ENCODE results near the gene ADCY5. TPM values are rescaled to one million over a fixed set of nuclear protein-coding genes. Genes with fewer than 3 reads are reported as not detected.
"Not testable (repeated sequence)": the region's sequence is repeated elsewhere in the genome, so short reads cannot be mapped to it uniquely, and the experiment has no call there.

The ADCY5 gene
- total RNA-seq = not detected in 2 replicates

DNA sequence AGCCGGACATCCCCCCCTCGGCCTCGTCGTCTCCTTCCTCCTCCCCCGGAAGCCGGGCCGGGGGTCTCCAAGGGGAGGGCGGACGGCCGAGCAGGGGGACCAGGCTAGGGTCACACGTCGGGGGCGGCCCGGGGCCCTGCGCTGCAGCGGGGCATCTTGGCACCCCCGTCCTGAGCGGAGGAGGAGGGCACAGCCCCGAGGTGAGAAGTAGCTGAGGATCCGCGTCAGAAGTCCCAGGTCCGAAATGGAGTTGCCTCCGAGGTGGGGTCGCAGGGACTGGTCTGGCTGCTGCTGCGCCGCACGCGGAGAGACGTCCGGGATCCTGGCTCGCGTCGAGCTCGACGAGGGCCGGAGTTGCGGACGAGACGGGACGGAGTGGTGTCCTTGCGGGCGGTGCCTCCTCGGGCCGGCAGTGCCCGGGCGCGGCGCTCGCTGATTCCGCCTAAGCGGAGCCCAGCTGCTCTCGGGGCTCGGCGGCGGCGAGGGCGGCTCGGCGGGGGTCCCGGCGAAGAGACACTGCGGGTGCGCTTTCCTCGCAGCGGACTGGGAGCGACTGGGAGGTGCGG lies at the start of gene ADCY5:
TSS of gene ADCY5 (minus strand) at position 555 of the 566 bp plus-strand sequence. CDS start at position 10, 545 bp downstream.
- no peaks in the 10 kb centered on the region for H3K4me1 Mint-ChIP-seq (ENCODE audit: low read depth)
- no peak for DNase-seq (ENCODE audit: low spot score)
- H3K36me3 Mint-ChIP-seq (ENCODE audit: low read depth) = no peaks in the 10 kb centered on the region
- H3K9me3 Mint-ChIP-seq = no peaks in the 10 kb centered on the region
- H3K27ac Mint-ChIP-seq = no peak within 1 kb of the TSS
- peaks cover 54% of the 10 kb centered on the region for H3K27me3 Mint-ChIP-seq (ENCODE audit: low read depth)
- no peak within 1 kb of the TSS for H3K4me3 Mint-ChIP-seq (ENCODE audit: low read depth)
- intact Hi-C loops (cut with micrococcal nuclease) = no loop called here

DNA sequence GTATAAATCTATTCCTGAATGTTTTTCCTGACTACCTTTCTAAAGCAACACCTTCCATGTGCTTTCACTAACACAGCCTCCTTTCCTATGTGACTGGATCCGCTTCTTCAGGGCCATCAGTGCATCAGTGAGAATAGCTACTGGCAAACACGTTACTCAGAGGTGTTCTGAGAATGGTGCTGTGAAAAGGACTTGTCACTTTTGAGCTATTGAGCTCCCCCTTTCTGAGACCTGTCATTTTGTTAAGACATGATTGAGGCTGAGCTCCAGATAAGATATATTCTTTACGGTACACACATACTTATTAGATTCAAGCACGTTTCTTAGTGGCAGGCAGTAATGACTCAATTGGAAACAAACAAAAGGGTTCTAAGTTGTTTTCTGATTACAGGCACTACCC lies 45.0 kb upstream of the ADCY5 start:
- Mint-ChIP-seq H3K27ac (no peak overlapping the region), H3K27me3 (ENCODE audit: low read depth) (no peaks in the 10 kb centered on the region), H3K4me3 (ENCODE audit: low read depth) (no peak overlapping the region), H3K36me3 (ENCODE audit: low read depth) (peaks cover 5% of the 10 kb centered on the region), H3K9me3 (no peaks in the 10 kb centered on the region), H3K4me1 (ENCODE audit: low read depth) (no peaks in the 10 kb centered on the region)
- no peak for DNase-seq (ENCODE audit: low spot score)
- intact Hi-C loops (cut with micrococcal nuclease) = no loop called here

DNA sequence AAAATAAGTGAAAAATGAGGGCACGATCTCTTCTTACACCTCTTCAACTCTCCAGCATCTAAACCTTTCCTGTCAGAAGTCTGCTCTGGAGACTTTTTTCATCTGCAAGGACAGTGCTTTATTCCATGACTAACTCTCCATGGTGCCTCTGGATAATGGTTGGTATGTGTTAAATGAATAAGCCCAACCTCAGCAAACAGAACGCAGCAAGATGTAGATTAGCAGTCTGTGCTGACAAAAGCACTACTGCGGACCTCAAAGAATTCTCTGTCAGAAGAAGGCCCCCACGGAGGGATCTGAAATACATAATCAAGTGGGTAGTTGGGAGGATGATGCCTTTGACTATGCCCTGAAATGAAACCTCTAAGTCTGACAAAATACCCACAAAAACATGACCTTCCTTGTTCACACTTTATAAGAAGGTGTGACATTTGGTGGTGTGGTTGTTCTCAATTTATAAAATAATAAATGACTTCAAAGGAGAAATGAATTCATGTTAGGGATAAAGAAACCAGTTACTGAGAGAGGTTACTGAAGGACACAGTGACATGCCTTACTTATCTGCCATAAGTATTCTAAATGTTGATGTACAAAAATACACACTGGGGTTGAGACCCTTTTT lies 43.2 kb upstream of the ADCY5 start:
- H3K27ac Mint-ChIP-seq = no peak overlapping the region
- no peaks in the 10 kb centered on the region for H3K9me3 Mint-ChIP-seq
- H3K4me1 Mint-ChIP-seq (ENCODE audit: low read depth) = no peaks in the 10 kb centered on the region
- intact Hi-C loops (cut with micrococcal nuclease) = no loop called here
- H3K36me3 Mint-ChIP-seq (ENCODE audit: low read depth) = peaks cover 2% of the 10 kb centered on the region
- DNase-seq (ENCODE audit: low spot score) = no peak
- H3K4me3 Mint-ChIP-seq (ENCODE audit: low read depth) = no peak overlapping the region
- H3K27me3 Mint-ChIP-seq (ENCODE audit: low read depth) = no peaks in the 10 kb centered on the region

DNA sequence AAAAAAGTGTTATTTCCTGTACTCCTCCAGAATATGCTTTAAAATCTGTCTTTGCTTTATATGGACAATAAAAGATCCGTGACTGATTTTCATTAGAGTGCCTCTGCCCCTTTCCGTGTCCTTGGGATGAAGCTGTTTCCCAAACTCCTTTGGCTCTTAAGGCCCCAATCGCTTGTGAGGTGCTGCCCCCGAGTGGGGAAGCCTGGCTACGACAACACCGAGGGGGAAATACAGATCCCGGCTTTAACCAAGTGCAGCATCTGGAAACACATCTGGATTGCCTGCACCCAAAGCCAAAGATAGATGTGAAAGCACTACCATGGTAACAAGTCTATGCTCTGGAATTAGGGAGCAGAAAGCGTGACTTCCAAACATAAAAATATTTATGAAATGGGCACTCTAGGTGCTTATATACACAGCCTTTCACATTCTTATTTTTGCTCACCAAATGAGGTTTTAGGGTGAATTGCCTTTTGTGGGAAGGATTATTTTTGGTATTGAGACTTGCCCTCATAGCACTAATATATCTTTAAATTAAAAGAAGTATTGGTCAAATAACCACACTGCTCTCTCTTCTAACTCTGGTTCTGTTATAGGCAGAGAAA lies 40.6 kb upstream of the ADCY5 start:
- no peaks in the 10 kb centered on the region for H3K9me3 Mint-ChIP-seq
- no peaks in the 10 kb centered on the region for H3K4me1 Mint-ChIP-seq (ENCODE audit: low read depth)
- H3K27ac Mint-ChIP-seq = no peak overlapping the region
- intact Hi-C loops (cut with micrococcal nuclease) = loop anchor here (2.0 to 5.0 kb wide), 2 partner anchors 37 to 161 kb away; no protein-coding TSS in a partner anchor
- DNase-seq (ENCODE audit: low spot score) = no peak
- peaks cover 2% of the 10 kb centered on the region for H3K36me3 Mint-ChIP-seq (ENCODE audit: low read depth)
- H3K27me3 Mint-ChIP-seq (ENCODE audit: low read depth) = no peaks in the 10 kb centered on the region
- no peak overlapping the region for H3K4me3 Mint-ChIP-seq (ENCODE audit: low read depth)

DNA sequence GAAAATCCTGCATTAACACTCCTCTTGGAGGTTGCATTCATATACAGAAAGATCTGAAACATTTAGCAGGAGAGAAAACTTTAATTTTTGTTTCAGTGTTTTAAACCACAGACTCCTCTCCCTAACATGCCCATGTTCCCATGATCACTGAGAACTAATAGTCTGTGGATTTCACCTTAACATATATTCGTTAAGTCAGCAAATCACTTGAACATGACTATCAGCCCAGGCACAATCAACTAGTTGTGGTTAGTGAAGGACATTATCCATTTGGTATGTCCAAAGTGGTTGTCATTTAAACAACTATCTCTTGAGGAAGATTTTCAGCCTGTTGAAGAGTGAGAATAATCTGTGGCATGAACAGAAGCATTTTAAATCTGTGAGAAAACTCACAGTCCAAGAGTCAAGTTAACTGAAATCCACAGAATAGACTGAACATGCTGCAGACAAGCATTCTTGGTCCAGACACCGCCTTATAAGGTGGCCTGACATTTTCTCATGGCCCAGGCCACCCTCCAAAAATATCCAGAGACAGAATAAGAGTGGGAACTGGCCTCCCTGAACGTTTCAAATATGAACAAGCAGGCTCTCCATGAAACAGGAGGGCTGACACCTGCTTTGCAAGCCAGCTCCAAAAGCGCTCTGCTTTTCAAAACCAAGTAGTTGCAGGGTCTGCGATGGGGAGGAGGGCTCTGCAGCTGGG lies 39.9 kb upstream of the ADCY5 start:
- Mint-ChIP-seq H3K36me3 (ENCODE audit: low read depth) (peaks cover 2% of the 10 kb centered on the region), H3K27ac (no peak overlapping the region)

DNA sequence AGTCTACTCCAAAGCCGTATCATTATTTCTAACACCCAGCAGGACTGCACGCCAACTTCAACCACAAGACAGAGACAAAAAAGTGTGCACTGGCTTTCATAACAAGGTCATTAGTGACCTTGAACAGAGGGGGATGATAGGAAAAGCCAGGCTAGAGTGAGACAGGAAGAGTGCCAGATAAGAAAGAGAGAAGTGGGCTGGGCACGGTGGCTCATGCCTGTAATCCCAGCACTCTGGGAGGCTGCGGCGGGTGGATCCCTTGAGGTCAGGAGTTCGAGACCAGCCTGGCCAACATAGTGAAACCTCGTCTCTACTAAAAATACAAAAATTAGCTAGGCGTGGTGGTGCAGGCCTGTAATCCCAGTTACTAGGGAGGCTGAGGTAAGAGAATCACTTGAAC lies 38.2 kb upstream of the ADCY5 start:
- not testable (repeated sequence) for H3K9me3 Mint-ChIP-seq; H3K36me3 Mint-ChIP-seq (ENCODE audit: low read depth); DNase-seq (ENCODE audit: low spot score); H3K4me3 Mint-ChIP-seq (ENCODE audit: low read depth); H3K27me3 Mint-ChIP-seq (ENCODE audit: low read depth); H3K27ac Mint-ChIP-seq; H3K4me1 Mint-ChIP-seq (ENCODE audit: low read depth)
- intact Hi-C loops (cut with micrococcal nuclease) = loop anchor here (5.0 kb wide), 1 partner anchor 35 kb away; no protein-coding TSS in a partner anchor

More for the DNA sequence above, 39.9 kb upstream of the ADCY5 start:
- intact Hi-C loops (cut with micrococcal nuclease) = loop anchor here (2.0 to 5.0 kb wide), 2 partner anchors 36 to 160 kb away; no protein-coding TSS in a partner anchor
- Mint-ChIP-seq H3K9me3 (no peaks in the 10 kb centered on the region), H3K4me1 (ENCODE audit: low read depth) (no peaks in the 10 kb centered on the region), H3K4me3 (ENCODE audit: low read depth) (no peak overlapping the region), H3K27me3 (ENCODE audit: low read depth) (no peaks in the 10 kb centered on the region)
- DNase-seq (ENCODE audit: low spot score) = no peak

DNA sequence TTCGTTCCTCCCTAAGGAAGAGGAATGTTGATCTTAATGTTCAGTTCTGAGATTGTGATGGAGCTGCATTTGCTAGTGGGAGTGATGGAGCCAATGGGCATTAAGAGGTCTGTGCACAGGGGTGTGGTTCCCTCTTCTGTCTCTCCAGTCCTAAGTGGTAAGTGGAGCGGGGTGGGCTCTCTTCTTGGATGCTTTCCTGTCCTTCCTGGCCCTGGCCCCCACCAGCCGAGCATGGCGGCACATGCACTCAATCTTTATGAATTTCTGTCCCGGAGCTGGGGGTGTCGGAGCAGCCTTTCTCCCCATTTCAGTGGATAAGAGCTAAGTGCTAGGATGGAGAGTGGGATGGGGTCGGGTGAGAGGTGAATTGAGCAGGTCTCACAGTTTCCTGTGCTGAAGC lies 37.6 kb upstream of the ADCY5 start:
- no peaks in the 10 kb centered on the region for H3K27me3 Mint-ChIP-seq (ENCODE audit: low read depth)

DNA sequence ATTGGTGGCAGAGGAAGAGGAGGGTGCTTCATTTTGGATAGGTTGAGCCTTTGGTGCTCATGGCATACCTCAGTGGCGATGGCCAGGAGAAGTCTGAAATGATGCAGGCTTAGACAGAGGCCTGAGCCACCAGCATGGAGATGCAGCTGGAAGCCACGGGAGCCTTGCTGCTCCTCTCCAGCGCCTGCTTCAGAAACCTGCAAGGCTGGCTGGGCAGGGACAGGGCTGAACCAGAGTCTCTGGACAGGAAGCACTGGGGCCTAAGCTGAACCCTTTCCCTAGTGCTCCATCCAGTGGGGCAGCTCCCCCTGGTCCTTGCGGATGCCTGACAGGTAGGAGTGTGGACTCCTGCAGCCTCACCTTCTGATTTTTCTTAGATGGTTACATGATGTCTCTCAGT lies 36.7 kb upstream of the ADCY5 start:
- H3K27ac Mint-ChIP-seq = no peak overlapping the region
- H3K36me3 Mint-ChIP-seq (ENCODE audit: low read depth) = no peaks in the 10 kb centered on the region
- intact Hi-C loops (cut with micrococcal nuclease) = loop anchor here (5.0 kb wide), 1 partner anchor 33 kb away; no protein-coding TSS in a partner anchor
- DNase-seq (ENCODE audit: low spot score) = no peak
- no peaks in the 10 kb centered on the region for H3K4me1 Mint-ChIP-seq (ENCODE audit: low read depth)
- H3K9me3 Mint-ChIP-seq = no peaks in the 10 kb centered on the region
- H3K27me3 Mint-ChIP-seq (ENCODE audit: low read depth) = no peaks in the 10 kb centered on the region
- no peak overlapping the region for H3K4me3 Mint-ChIP-seq (ENCODE audit: low read depth)

More for the DNA sequence above, 37.6 kb upstream of the ADCY5 start:
- intact Hi-C loops (cut with micrococcal nuclease) = loop anchor here (5.0 kb wide), 1 partner anchor 34 kb away; no protein-coding TSS in a partner anchor
- no peaks in the 10 kb centered on the region for H3K4me1 Mint-ChIP-seq (ENCODE audit: low read depth)
- H3K4me3 Mint-ChIP-seq (ENCODE audit: low read depth) = no peak overlapping the region
- no peak overlapping the region for H3K27ac Mint-ChIP-seq
- H3K36me3 Mint-ChIP-seq (ENCODE audit: low read depth) = no peaks in the 10 kb centered on the region
- no peaks in the 10 kb centered on the region for H3K9me3 Mint-ChIP-seq
- DNase-seq (ENCODE audit: low spot score) = no peak

DNA sequence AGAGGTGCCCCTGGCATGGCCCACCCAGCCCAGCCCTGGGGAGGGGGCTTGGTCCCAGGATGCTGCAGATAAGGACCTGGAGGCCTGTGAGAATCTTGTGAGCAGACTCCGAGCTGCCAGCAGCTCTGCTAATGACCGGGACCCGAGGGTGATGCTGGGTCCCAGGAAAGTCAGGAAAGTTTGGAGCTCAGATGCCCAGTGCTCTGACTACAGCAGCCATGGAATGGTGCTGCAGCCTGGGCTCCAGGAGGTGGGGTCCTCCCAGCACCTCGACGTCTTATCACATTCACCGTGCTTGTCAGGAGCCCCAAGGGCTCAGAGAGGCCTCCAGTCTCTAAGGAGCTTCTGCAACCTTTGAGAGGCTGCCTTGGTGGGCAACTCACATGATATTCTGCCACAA lies 34.3 kb upstream of the ADCY5 start:
- Mint-ChIP-seq H3K36me3 (ENCODE audit: low read depth) (no peaks in the 10 kb centered on the region), H3K27me3 (ENCODE audit: low read depth) (peaks cover 2% of the 10 kb centered on the region), H3K4me1 (ENCODE audit: low read depth) (no peaks in the 10 kb centered on the region), H3K27ac (no peak overlapping the region), H3K9me3 (no peaks in the 10 kb centered on the region), H3K4me3 (ENCODE audit: low read depth) (no peak overlapping the region)
- DNase-seq (ENCODE audit: low spot score) = no peak
- intact Hi-C loops (cut with micrococcal nuclease) = no loop called here

DNA sequence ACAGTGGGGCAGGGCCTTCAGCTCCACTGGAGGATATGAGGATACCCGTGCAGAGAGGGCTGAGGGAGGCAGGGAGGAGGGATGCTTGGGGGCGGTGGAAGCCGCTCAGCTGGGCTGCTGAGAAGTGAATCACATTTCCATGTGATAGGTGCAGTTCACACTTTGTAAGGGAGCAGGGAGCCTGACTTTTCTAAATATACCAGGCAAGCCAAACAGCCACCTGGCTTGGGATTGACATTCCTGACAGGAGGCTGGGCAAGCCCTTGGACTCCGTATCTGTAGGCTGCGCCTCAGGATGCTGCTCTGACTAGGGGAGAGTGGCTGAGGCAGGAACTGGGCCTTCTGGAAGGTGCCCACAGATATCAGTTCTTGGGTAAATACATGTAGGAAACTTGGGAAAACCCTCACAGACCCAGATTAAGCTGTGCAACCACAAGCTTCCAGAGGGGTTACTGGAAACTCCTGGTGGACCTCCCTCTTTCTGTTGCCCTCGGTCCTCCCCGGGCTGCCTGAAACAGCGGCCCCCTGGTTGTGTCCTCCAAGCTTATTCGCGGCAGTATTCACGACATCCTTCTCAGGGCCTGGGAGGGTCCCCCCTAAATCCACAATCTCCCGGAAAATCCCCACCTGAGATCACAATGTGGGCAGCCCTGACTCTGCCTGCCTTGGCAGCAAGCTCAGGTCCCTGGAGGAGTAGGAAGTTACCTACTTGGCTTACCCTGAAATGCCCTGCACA lies 33.0 kb upstream of the ADCY5 start:
- intact Hi-C loops (cut with micrococcal nuclease) = no loop called here
- H3K36me3 Mint-ChIP-seq (ENCODE audit: low read depth) = no peaks in the 10 kb centered on the region
- no peak overlapping the region for H3K4me3 Mint-ChIP-seq (ENCODE audit: low read depth)
- peaks cover 2% of the 10 kb centered on the region for H3K27me3 Mint-ChIP-seq (ENCODE audit: low read depth)
- H3K27ac Mint-ChIP-seq = no peak overlapping the region
- no peaks in the 10 kb centered on the region for H3K9me3 Mint-ChIP-seq
- no peak for DNase-seq (ENCODE audit: low spot score)
- H3K4me1 Mint-ChIP-seq (ENCODE audit: low read depth) = no peaks in the 10 kb centered on the region

DNA sequence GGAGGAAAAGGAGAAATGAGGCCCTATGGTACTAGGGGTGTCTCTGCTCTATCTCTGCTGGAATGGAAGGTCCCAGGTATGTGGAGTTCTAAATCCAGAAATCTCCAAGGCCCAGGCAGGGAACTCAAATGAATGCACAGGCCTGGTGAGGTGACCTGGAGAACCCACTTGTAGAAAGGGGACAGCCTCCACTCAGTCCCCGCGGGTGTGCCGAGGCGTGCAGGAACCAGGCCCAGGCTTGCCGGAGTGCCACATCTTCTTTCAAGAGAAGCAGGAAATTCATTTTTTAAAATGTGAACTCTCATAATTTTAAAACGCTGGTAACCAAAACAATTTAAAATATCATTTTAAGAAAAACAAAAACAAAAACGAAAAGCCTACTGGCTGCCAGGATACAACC lies 32.2 kb upstream of the ADCY5 start:
- no peak overlapping the region for H3K27ac Mint-ChIP-seq
- H3K27me3 Mint-ChIP-seq (ENCODE audit: low read depth) = peaks cover 2% of the 10 kb centered on the region
- H3K9me3 Mint-ChIP-seq = no peaks in the 10 kb centered on the region
- no peaks in the 10 kb centered on the region for H3K36me3 Mint-ChIP-seq (ENCODE audit: low read depth)
- no peaks in the 10 kb centered on the region for H3K4me1 Mint-ChIP-seq (ENCODE audit: low read depth)
- no peak overlapping the region for H3K4me3 Mint-ChIP-seq (ENCODE audit: low read depth)
- DNase-seq (ENCODE audit: low spot score) = no peak
- intact Hi-C loops (cut with micrococcal nuclease) = no loop called here

DNA sequence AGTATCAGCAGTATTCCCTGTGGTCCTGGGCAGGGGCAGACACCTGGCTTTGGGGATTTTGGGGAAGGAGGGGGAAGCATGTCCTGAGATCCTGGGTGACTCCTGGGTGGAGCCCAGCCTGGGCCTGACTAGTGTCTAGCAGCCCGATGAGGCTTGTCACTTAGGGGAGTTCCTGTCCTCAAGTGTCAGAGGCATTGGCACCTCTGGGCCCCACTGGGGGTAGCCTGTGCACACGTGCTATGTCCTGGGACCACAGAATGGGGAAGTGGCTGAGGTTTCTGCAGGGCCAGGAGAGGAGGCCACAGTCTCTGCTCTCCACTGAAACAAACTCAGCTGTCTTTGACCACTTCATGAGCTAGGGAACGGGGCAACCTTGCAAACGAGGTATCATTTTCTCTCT lies 31.5 kb upstream of the ADCY5 start:
- Mint-ChIP-seq H3K9me3 (no peaks in the 10 kb centered on the region), H3K27ac (no peak overlapping the region)
- intact Hi-C loops (cut with micrococcal nuclease) = no loop called here

More for the DNA sequence above, 31.5 kb upstream of the ADCY5 start:
- Mint-ChIP-seq H3K36me3 (ENCODE audit: low read depth) (no peaks in the 10 kb centered on the region), H3K27me3 (ENCODE audit: low read depth) (peaks cover 2% of the 10 kb centered on the region), H3K4me1 (ENCODE audit: low read depth) (no peaks in the 10 kb centered on the region), H3K4me3 (ENCODE audit: low read depth) (no peak overlapping the region)
- no peak for DNase-seq (ENCODE audit: low spot score)
